ENCODE data around the gene CSMD2. TPM values are rescaled to one million over a fixed set of nuclear protein-coding genes. Genes with fewer than 3 reads are reported as not detected.
"Not testable (repeated sequence)": the region's sequence is repeated elsewhere in the genome, so short reads cannot be mapped to it uniquely, and the experiment has no call there.

The CSMD2 gene
- total RNA-seq, 1 donor from 2014 or later, result 1.1 TPM

- DNase-seq (ENCODE audit: low spot score), result no peak
Measured at GRCh38 chr1:34055818-34056217, 109.2 kb downstream of the CSMD2 start.

- no peak for DNase-seq (ENCODE audit: low spot score)
Measured at GRCh38 chr1:34054920-34055319, 110.1 kb downstream of the CSMD2 start.

DNA sequence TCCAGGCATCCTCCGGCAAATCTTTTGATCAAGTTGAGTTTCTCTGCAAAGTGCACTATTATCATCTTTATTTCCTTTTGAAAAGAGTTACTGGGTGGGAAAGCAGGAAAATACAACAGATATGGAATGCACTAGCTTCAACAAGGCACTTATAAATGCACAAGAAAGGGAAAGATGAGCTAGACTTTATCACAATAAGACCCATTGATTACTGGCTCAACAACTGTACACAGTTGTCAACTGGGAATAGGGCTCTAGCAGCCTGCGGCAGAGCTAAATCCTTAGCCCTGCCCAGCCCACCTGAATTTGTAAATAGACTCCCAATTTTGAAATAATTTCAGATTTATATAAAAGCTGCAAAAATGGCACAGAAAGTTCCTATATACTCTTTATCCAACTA, 111.4 kb downstream of the CSMD2 start:
- no peak for DNase-seq (ENCODE audit: low spot score)

DNA sequence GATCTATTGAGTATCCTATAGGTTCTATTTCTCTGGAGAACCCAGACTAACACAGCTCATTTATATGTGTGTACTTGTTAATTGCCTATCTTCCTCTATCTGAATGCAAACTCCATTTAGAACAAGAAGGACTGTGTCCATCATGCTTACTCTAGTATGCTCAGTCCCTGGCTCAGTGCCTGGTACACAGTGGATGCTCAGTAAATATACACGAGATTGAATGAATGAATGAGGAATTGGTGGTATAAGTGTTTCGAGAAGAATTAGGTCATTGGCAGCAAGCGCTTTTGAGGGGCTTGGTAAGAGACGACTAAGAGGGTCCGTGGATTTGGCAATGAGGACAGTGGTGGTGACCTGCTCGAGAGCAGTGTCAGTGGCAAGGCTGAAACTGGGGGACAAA, 112.5 kb downstream of the CSMD2 start:
- DNase-seq (ENCODE audit: low spot score), result no peak

- DNase-seq (ENCODE audit: low spot score), result no peak
Measured at GRCh38 chr1:34050709-34051485, 114.1 kb downstream of the CSMD2 start.

DNA sequence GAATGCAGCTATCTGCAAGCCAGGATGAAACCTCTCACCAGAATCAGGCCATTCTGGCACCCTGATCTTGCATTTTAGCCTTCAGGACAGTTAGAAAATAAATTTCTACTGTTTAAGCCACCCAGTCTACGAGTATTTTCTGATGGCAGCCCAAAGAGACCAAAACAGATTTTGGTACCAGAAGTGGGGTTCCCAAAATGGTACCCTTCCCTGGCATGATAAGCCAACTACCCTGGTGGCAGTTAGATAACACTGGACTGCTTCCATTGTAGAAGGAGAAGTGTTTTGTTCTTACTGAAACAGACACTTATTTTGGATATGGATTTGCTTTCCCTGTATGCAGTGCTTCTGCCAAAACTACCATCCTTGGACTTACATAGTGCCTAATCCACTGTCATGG, 115.0 kb downstream of the CSMD2 start:
- no peak for DNase-seq (ENCODE audit: low spot score)

DNA sequence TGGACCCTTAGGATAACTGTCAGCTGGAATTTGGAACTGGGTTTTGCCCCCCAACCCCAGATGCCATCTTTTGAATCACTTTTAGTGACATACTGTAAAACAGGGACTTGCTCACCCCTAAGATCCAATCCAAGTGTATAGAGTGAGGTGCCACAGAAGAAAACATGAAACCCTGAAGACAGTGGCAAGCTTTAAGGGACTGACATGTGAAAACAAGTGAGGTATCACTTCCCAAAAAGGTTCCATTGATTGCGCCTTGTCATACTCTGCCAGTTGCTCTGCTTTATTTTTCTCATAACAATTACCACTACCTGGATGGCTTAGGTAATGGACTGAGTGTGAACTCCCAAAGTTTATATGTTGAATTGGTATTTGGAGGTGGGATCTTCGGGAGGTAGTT, 115.6 kb downstream of the CSMD2 start:
- no peak for DNase-seq (ENCODE audit: low spot score)

DNA sequence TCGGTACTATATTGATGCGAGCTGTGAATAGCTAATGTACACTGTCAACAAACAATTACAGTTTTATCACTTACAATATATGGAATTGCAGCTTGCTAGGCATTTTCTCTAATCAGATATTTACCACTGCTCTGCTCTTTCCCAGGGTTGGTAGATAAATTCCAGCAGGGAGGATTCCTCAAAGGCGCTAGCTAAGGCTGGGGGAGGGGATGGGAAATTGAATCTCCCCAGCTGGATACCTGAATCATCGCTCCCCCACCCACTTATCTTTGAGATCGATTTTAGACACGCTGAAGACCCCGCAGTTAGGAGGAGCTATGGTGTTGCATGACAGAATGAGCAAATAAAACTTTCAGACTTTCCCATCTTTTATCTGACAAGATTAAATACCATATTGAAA, 127.2 kb downstream of the CSMD2 start:
- no peak for DNase-seq (ENCODE audit: low spot score)

- no peak for DNase-seq (ENCODE audit: low spot score)
Measured at GRCh38 chr1:34037109-34037508, 127.9 kb downstream of the CSMD2 start.

- no peak for DNase-seq (ENCODE audit: low spot score)
Measured at GRCh38 chr1:34034036-34034435, 131.0 kb downstream of the CSMD2 start.

DNA sequence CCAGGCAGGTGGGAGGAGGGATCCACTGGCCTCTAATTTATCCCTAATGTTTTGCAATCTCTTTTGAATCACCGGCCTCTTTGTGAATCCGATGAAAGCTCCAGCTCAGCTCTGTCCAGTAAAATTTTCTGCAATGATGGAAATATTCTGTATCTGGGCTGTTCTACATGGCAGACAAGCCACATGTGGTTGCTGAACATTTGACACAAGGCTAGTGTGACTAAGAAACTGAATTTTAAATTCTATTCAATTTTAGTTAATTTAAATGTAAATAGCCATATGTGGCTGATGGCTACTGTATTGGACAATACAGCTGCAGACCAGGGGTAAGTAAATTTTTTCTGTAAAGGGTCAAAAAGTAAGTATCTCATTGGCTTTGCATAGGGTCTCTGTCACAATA, 135.1 kb downstream of the CSMD2 start:
- no peak for DNase-seq (ENCODE audit: low spot score)

DNA sequence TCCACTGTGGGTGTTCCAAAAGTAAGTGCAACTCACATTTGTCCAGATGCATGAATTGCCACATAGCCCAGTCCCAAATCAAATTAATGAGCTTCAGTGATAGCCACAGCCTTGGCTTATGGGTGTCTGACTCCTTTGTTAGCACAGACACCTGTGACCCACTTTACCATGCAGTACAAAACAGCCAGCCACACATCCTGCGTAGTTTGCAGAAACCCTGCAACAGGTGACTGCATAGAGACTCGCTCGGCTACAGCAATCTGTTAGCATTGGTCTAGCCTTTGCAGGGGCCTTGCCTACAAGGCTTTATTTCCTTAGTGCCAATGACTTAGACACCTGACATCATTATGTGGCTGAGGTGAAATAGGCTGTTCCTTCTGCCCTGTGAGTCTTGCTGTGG, 135.5 kb downstream of the CSMD2 start:
- DNase-seq (ENCODE audit: low spot score), result no peak

DNA sequence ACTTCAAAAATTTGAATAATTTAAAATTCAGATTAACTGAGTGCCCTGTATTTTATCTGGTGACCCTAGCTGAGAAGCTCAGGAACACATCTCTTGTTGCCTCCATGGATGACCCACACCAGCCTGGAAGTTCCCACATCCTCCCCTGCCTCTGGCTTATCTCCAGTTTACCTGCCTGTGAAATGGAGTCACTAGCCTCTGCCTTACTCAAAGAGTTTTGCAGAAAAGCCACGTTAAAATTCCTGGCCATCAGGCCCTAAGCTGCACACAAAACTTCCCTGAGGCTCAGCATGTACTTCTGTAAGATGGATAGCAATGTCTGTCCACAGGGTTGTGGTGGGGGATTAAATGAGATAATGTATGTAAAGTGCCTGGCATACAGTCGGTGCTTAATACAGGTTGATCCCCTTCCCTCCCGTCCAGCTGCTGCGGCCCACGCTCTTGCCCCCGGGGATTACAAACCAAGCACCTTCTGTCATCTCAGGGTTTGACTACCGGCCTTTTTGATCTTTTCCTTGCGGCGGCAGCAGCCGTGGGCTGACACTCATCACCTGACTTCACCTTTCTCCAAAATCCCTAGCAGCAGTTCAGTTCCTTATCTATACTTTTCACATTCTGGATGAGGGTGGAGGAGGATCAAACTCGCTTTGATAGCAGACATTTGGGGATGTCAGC, 136.5 kb downstream of the CSMD2 start:
- no peak for DNase-seq (ENCODE audit: low spot score)

DNA sequence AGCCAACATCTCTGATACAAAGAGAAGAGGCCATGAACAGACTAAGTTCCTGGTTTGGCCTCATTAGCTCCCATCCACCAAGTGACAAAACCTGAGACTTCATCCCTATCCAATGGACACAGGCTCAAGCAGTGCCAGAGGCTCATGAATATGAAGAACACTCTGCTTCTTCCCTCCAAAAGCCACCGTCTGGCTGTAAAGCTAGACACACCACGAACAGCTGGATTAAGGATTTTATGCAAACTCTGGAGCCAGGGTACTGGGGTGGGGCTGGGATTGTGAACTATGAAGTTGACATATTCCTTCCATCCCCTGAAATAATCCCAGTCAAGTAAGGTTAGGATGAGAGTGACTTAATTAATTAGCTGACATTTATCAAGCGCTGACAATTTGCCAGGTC, 139.4 kb downstream of the CSMD2 start:
- DNase-seq (ENCODE audit: low spot score), result no peak

DNA sequence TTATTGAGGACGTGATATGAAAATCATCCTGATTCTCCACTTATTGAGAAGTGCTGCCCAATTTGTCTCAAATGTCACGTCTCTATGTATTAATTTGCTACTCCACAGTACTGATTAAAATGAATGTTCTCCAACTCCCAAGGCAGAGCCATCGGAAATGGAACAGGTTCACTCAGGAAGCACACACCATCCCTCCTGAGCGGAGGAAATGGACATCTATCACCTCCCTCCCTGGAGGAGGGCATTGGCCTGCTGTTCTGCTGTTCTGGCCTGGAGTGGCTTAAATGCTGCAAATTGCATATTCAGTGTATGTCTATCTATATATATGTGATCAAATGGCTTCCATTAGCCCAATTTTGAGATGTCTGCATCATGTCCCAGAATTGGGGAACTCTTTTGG, 140.5 kb downstream of the CSMD2 start:
- no peak for DNase-seq (ENCODE audit: low spot score)

DNA sequence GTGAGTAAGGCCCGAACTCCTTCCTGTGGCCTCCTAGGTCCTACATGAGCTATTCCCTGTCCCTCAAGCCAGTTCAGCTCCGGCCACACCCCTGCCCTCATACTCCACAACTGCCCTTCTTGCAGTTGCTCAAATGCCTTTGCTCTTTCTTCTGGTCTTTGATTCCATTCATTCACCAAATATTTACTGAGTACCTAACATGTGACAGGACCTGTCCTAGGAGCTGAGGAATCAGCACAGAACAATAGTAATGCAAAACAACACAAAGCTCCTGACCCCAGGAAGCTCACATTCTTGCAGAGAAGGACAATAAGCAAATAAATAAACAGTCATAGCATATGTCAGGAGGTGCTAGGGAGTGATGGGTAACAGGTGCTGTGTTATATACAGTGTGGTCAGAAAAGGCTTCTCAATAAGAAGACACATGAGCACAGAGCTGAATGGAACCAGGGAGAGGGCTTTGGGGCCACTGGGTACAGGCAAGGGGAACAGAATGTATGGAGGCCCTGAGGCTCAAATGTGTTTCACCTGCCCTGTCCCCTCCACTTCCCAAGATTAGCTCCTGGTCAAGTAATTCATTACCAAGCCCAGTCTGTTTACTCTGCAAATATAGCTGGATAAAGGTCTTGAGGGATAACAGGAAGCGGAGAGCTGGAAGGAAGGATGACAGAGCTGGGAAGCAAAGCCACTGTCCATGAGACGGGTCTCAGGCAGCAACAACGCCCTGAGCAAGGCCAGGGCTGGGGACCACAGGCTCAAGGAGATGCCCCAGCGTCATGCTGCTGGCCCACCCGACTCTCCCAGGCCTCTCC, 145.1 kb downstream of the CSMD2 start:
- no peak for DNase-seq (ENCODE audit: low spot score)

- no peak for DNase-seq (ENCODE audit: low spot score)
Measured at GRCh38 chr1:34018285-34018684, 146.7 kb downstream of the CSMD2 start.

DNA sequence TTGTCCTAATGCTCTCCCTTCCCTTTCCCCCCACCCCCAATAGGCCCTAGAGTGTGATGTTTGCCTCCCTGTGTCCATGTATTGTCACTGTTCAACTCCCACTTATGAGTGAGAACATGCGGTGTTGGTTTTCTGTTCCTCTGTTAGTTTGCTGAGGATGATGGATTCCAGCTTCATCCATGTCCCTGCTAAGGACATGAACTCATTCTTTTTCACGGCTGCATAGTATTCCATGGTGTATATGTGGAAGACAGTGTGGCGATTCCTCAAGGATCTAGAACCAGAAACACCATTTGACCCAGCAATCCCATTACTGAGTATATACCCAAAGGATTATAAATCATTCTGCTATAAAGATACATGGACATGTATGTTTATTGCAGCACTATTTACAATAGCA, 148.7 kb downstream of the CSMD2 start:
- DNase-seq (ENCODE audit: low spot score), result not testable (repeated sequence)

GRCh38 chr1:34013958-34014737, 150.9 kb downstream of the CSMD2 start:
- no peak for DNase-seq (ENCODE audit: low spot score)

- no peak for DNase-seq (ENCODE audit: low spot score)
Measured at GRCh38 chr1:34013136-34013535, 151.9 kb downstream of the CSMD2 start.

GRCh38 chr1:34009340-34009985, 155.6 kb downstream of the CSMD2 start:
- DNase-seq (ENCODE audit: low spot score), result no peak

Data from ureter (tissue), 1 donor.